Upper lobe of right lung (tissue), 1 donor: Measurements from ENCODE around the gene ZNF750. TPM values are rescaled to one million over a fixed set of nuclear protein-coding genes. Genes with fewer than 3 reads are reported as not detected.

Experiments used
- ATAC-seq: fragments of 200-7000 bp; cut with Tn5 transposase; one replicate; pipeline ENCODE4 v1.9.1; 2020; ENCODE audit warnings: mild to moderate bottlenecking, moderate library complexity
- DNase-seq: peaks from one replicate; pipeline ENCODE4 v3.0.0-alpha.2; 2020
- H3K27ac ChIP-seq: fragments of 200-600 bp; one replicate; pipeline ENCODE4 v1.8.0; 2022
- H3K27me3 ChIP-seq: fragments of 200-600 bp; one replicate; pipeline ENCODE4 v1.8.0; 2022; ENCODE audit warnings: mild to moderate bottlenecking
- H3K36me3 ChIP-seq: fragments of 200-600 bp; one replicate; pipeline ENCODE4 v1.8.0; 2022
- H3K4me1 ChIP-seq: fragments of 200-600 bp; one replicate; pipeline ENCODE4 v1.8.0; 2022
- H3K4me3 ChIP-seq: fragments of 200-600 bp; one replicate; pipeline ENCODE4 v1.8.0; 2022; ENCODE audit warnings: mild to moderate bottlenecking
- H3K9me3 ChIP-seq: fragments of 200-600 bp; one replicate; pipeline ENCODE4 v1.8.0; 2022
- CTCF ChIP-seq: fragments of 200-600 bp; IDR thresholded peaks from one replicate; pipeline ENCODE4 v1.8.0; 2022; ENCODE audit warnings: antibody characterized with exemption
- intact Hi-C: fragments of 100-400 bp; cut with DNase I; formaldehyde crosslinking; loops from one replicate; pipeline ENCODE4 v1.11.0; 2022
- total RNA-seq: library from RNA; stranded (reverse); fragmentation: NEBNext Ultra II Directional; extraction: Animal tissue kit (Norgen Biotek cat#: 25700); gene quantifications from one replicate; pipeline ENCODE4 v1.2.1, GENCODE V29; 2021
- donor health status: DM: no; HTN: yes; CAD: no; lungs with severe emphysema.

Gene ZNF750
- total RNA-seq, 1 donor from 2014 or later, result 5.6 TPM

DNA sequence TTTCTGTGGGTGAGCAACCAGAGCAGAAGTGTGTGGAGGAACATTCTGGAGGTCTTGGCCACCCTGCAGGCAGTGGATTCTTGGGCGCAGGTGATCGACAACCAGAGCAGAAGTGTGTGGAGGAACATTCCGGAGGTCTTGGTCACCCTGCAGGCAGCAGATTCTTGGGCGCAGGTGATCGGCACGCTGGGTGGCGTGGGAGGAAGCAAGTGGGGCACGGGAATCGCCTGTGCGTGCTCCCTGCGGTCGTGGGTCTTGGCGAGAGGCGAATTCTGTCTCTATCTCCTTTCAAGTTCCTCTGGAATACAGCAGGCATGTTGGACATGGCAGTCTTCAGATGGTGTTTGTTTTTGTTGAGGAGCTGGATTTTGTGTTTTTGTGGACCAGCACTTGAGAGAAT, 30.7 kb upstream of the ZNF750 start:
- H3K9me3 ChIP-seq, result no peaks in the 10 kb centered on the region
- H3K27ac ChIP-seq, result no peak overlapping the region
- DNase-seq (no peak), ATAC-seq (no peak)
- intact Hi-C loops, result no loop called here
- no peaks in the 10 kb centered on the region for H3K27me3 ChIP-seq
- peaks cover 7% of the 10 kb centered on the region for H3K4me1 ChIP-seq
- no peak overlapping the region for H3K4me3 ChIP-seq
- no peak for TF ChIP-seq CTCF
- H3K36me3 ChIP-seq, result peaks cover 14% of the 10 kb centered on the region

DNA sequence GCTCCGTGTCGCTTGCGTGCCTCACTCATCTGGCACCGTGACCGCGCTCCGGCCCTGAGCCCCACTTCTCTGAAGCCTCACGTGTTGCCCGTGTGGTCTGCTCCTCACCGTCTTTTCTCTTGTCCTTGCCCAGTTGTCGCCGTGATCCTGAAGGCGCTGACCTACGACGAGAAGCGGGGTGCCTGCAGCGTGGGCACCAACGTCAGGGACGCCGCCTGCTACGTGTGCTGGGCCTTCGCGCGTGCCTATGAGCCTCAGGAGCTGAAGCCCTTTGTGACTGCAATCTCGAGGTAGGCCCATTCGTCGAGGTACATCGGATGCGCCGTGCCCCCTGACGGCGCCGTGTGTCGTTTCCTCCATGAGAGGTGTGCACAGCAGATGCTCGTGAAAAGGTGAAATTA, 30.3 kb upstream of the ZNF750 start:
- Histone ChIP-seq H3K36me3 (peaks cover 14% of the 10 kb centered on the region), H3K4me3 (no peak overlapping the region), H3K27me3 (no peaks in the 10 kb centered on the region), H3K9me3 (no peaks in the 10 kb centered on the region), H3K27ac (no peak overlapping the region), H3K4me1 (peaks cover 12% of the 10 kb centered on the region)
- ATAC-seq, result no peak
- no peak for TF ChIP-seq CTCF
- no peak for DNase-seq
- intact Hi-C loops, result no loop called here

DNA sequence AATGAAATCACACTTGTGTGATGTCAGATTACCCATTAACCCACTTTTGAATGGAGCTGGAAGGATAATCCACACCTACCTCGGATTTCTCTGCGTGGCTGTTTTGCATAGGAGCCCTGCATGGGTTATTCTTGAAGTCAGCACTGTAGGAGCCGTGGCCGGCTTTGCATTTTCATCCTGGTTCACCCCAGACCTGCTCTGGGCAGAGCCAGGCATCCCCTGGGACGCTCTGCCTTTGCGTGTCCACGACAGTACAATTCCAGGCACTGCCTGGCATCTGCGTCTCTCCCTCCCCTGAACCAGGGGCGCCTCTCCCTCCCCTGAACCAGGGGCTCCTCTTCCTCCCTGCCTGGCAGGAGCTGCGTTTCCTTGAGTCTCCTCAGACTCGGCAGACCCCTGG, 29.7 kb upstream of the ZNF750 start:
- H3K36me3 ChIP-seq, result peaks cover 14% of the 10 kb centered on the region
- H3K9me3 ChIP-seq, result no peaks in the 10 kb centered on the region
- no peak for DNase-seq
- intact Hi-C loops, result no loop called here
- H3K27me3 ChIP-seq, result no peaks in the 10 kb centered on the region
- H3K4me1 ChIP-seq, result peaks cover 11% of the 10 kb centered on the region
- H3K4me3 ChIP-seq, result no peak overlapping the region
- H3K27ac ChIP-seq, result no peak overlapping the region
- ATAC-seq, result no peak
- TF ChIP-seq CTCF, result no peak

DNA sequence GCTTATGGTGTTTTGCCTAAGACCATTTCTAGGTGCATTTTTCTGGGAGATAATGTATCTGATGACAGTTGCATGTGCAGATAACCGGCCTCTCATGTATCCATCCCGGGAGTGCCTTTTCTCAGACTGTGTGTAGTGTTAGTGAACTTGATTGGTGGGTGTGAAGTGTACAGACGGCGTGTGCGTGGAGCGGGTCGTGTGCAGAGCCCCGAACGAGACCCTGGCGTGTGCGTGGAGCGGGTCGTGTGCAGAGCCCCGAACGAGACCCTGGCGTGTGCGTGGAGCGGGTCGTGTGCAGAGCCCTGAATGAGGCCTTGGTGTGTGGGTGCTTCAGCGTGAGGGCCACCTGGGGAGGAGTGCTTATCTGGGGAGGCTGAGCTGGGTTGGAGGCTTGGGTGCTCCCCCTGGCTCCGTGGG, 28.9 kb upstream of the ZNF750 start:
- intact Hi-C loops, result no loop called here
- ATAC-seq (no peak), DNase-seq (no peak)
- H3K27me3 ChIP-seq, result no peaks in the 10 kb centered on the region
- H3K4me1 ChIP-seq, result peaks cover 7% of the 10 kb centered on the region
- H3K9me3 ChIP-seq, result no peaks in the 10 kb centered on the region
- H3K27ac ChIP-seq, result no peak overlapping the region
- peaks cover 14% of the 10 kb centered on the region for H3K36me3 ChIP-seq
- TF ChIP-seq CTCF, result no peak
- H3K4me3 ChIP-seq, result no peak overlapping the region

GRCh38 chr17:82867763-82868325, 28.0 kb upstream of the ZNF750 start:
- Histone ChIP-seq H3K9me3 (no peaks in the 10 kb centered on the region), H3K4me1 (peaks cover 7% of the 10 kb centered on the region), H3K36me3 (peaks cover 14% of the 10 kb centered on the region), H3K27ac (no peak overlapping the region), H3K4me3 (no peak overlapping the region), H3K27me3 (no peaks in the 10 kb centered on the region)
- DNase-seq, result no peak
- no peak for ATAC-seq
- intact Hi-C loops, result no loop called here
- no peak for TF ChIP-seq CTCF
